22Rv1 (cell line): Measurements from ENCODE around the gene MEIOB.

Source experiments
- ZFX ChIP-seq: fragments of 450-650 bp; IDR thresholded peaks from 2 replicates; pipeline ENCODE4 v1.6.1; 2017; ENCODE audit warnings: antibody characterized with exemption, borderline replicate concordance
- TF ChIP-seq, protein P1 (sequence below): fragments of 450-650 bp; IDR thresholded peaks from 2 replicates; pipeline ENCODE4 v1.5.1; 2017; ENCODE audit warnings: mild to moderate bottlenecking

DNA sequence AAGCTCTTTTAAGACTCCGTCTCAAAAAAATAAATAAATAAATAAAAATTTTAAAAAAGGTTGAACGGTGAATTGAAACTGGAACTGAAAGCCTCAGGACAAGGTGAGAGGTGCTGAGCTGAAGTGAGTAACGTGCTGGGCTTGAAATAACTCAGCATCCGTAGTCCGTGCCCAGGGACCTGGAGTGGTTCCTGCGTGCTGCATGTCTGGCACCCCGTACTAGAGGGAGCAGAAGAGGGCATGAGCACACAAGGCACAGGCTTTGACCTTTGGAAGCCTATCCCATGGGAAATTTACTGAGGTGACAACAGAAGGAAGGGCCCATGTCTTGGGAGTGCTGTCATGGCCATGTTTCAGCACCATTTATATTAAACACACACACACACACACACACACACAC is 4.5 kb upstream of the MEIOB start:
- TF ChIP-seq, protein P1, sequence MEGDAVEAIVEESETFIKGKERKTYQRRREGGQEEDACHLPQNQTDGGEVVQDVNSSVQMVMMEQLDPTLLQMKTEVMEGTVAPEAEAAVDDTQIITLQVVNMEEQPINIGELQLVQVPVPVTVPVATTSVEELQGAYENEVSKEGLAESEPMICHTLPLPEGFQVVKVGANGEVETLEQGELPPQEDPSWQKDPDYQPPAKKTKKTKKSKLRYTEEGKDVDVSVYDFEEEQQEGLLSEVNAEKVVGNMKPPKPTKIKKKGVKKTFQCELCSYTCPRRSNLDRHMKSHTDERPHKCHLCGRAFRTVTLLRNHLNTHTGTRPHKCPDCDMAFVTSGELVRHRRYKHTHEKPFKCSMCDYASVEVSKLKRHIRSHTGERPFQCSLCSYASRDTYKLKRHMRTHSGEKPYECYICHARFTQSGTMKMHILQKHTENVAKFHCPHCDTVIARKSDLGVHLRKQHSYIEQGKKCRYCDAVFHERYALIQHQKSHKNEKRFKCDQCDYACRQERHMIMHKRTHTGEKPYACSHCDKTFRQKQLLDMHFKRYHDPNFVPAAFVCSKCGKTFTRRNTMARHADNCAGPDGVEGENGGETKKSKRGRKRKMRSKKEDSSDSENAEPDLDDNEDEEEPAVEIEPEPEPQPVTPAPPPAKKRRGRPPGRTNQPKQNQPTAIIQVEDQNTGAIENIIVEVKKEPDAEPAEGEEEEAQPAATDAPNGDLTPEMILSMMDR: no peak
- no peak for TF ChIP-seq ZFX
